K562 (cell line): ENCODE measurements around the gene HSPB6. TPM values are rescaled to one million over a fixed set of nuclear protein-coding genes. Genes with fewer than 3 reads are reported as not detected.
A peak's percentile ranks its signal among the peaks of the same experiment; 100 is the strongest.

Source experiments
- ADNP ChIP-seq: fragments of 200-800 bp; sonication (Bioruptor generic); IDR thresholded peaks from 2 replicates; pipeline ENCODE4 v1.6.1; 2016; ENCODE audit warnings: missing genetic modification characterization, missing compliant biosample characterization
- BRCA1 ChIP-seq, 2 experiments: fragments of 450-650 bp in 1 of 2; sonication (generic) in 1 of 2; formaldehyde crosslinking in 1 of 2; IDR thresholded peaks; 2 replicates each; pipeline versions ENCODE4 v1.5.0 to v1.6.1; 2017 to 2020; ENCODE audit warnings: mild to moderate bottlenecking in 1 of 2, missing genetic modification reagents in 1 of 2
- CHD1 ChIP-seq: fragments of 200-600 bp; sonication (generic); IDR thresholded peaks from one replicate; pipeline ENCODE4 v1.6.1; 2012; ENCODE audit warnings: mild to moderate bottlenecking, moderate library complexity, low read length, inconsistent platforms
- GABPB2 ChIP-seq: fragments of 250-450 bp; sonication (Bioruptor Pico); conservative IDR thresholded peaks from 2 replicates; pipeline ENCODE4 v1.5.1; 2021; ENCODE audit warnings: mild to moderate bottlenecking
- GTF2A2 ChIP-seq: IDR thresholded peaks from 2 replicates; pipeline ENCODE4 v1.6.1; 2016; ENCODE audit warnings: mild to moderate bottlenecking, missing genetic modification characterization, missing compliant biosample characterization
- KAT7 ChIP-seq: sonication (generic); formaldehyde crosslinking; IDR thresholded peaks from 2 replicates; pipeline ENCODE4 v1.8.0; 2022; ENCODE audit warnings: missing genetic modification reagents, mild to moderate bottlenecking, borderline replicate concordance
- KHSRP ChIP-seq: fragments of 450-650 bp; IDR thresholded peaks from 2 replicates; pipeline ENCODE4 v1.6.1; 2017
- NCOA6 ChIP-seq: fragments of 450-650 bp; IDR thresholded peaks from 2 replicates; pipeline ENCODE4 v1.6.1; 2017; ENCODE audit warnings: mild to moderate bottlenecking
- NFE2L1 ChIP-seq: fragments of 450-650 bp; IDR thresholded peaks from 2 replicates; pipeline ENCODE4 v1.6.1; 2016; ENCODE audit warnings: missing genetic modification characterization, low read depth, mild to moderate bottlenecking, missing compliant biosample characterization, moderate library complexity, borderline replicate concordance
- PHB ChIP-seq: fragments of 250-450 bp; sonication (Bioruptor Pico); IDR thresholded peaks from 2 replicates; pipeline ENCODE4 v1.5.0; 2021
- RBM25 ChIP-seq: fragments of 200-400 bp; formaldehyde crosslinking; IDR thresholded peaks from 2 replicates; pipeline ENCODE4 v1.6.1; 2018; ENCODE audit warnings: low read length, low read depth, moderate library complexity; ENCODE audit not compliant: severe bottlenecking
- SIN3B ChIP-seq: fragments of 450-650 bp; IDR thresholded peaks from 2 replicates; pipeline ENCODE4 v1.6.1; 2017; ENCODE audit warnings: low read depth, mild to moderate bottlenecking, moderate library complexity
- ZC3H11A ChIP-seq: IDR thresholded peaks from 2 replicates; pipeline ENCODE4 v1.6.1; 2012; ENCODE audit warnings: low read depth, low read length, improper control_type of control experiment
- ZNF507 ChIP-seq: conservative IDR thresholded peaks from 2 replicates; pipeline ENCODE4 v1.6.1; 2017; ENCODE audit warnings: missing genetic modification characterization, missing compliant biosample characterization
- polyA plus RNA-seq, 8 experiments: library from polyadenylated mRNA; depleted of rRNA in 4 of 8; stranded (reverse) in 5 of 8; unstranded in 3 of 8; fragments of >200 nt; fragmentation: Nextera tagmentation in 2 of 8; fragmentation: Illumina TruSeq in 1 of 8; extraction: Ambion mirVana in 2 of 8; extraction: Trizol in 1 of 8; gene quantifications; 2 replicates each; pipeline versions ENCODE4 v1.2.1 to v1.2.3, GENCODE V29; 2011 to 2014; ENCODE audit warnings: inconsistent platforms in 1 of 8, missing spikeins in 1 of 8
- total RNA-seq, 7 experiments: library from RNA; depleted of rRNA in 6 of 7; stranded (reverse); fragments of >200 nt in 6 of 7; fragmentation: Illumina TruSeq in 2 of 7; extraction: Trizol in 2 of 7; gene quantifications; 2 replicates each; pipeline versions ENCODE4 v1.2.1 to v1.2.3, GENCODE V29; 2011 to 2021; ENCODE audit warnings: low replicate concordance in 1 of 7
- TF ChIP-seq, protein P1 (sequence below): fragments of 250-450 bp; sonication (Bioruptor Pico); IDR thresholded peaks from 2 replicates; pipeline ENCODE4 v1.6.1; 2021; ENCODE audit warnings: mild to moderate bottlenecking
- TF ChIP-seq, protein P2 (sequence below): sonication (generic); formaldehyde crosslinking; IDR thresholded peaks from 2 replicates; pipeline ENCODE4 v1.5.0; 2020; ENCODE audit warnings: missing genetic modification reagents
- TF ChIP-seq, protein P3 (sequence below): fragments of 450-650 bp; IDR thresholded peaks from one replicate; pipeline ENCODE4 v1.6.1; 2018; ENCODE audit warnings: mild to moderate bottlenecking, moderate library complexity; ENCODE audit not compliant: partially characterized antibody
- TF ChIP-seq, protein P4 (sequence below): fragments of 450-650 bp; formaldehyde crosslinking; conservative IDR thresholded peaks from 2 replicates; pipeline ENCODE4 v1.4.0; 2022; ENCODE audit warnings: mild to moderate bottlenecking, missing genetic modification characterization
- TF ChIP-seq, protein P5 (sequence below): fragments of 250-450 bp; sonication (Bioruptor Pico); IDR thresholded peaks from 2 replicates; pipeline ENCODE4 v1.5.0; 2021; ENCODE audit warnings: mild to moderate bottlenecking, borderline replicate concordance
- TF ChIP-seq, protein P6 (sequence below): fragments of 250-450 bp; sonication (Bioruptor Pico); IDR thresholded peaks from 2 replicates; pipeline ENCODE4 v1.5.1; 2021; ENCODE audit warnings: mild to moderate bottlenecking

The HSPB6 gene
- total and polyA plus RNA-seq, 9 of the 15 experiments (the other 6 are each of a cell fraction or from before 2014, with no cell fraction given), result 0.55 TPM; not detected in 8

DNA sequence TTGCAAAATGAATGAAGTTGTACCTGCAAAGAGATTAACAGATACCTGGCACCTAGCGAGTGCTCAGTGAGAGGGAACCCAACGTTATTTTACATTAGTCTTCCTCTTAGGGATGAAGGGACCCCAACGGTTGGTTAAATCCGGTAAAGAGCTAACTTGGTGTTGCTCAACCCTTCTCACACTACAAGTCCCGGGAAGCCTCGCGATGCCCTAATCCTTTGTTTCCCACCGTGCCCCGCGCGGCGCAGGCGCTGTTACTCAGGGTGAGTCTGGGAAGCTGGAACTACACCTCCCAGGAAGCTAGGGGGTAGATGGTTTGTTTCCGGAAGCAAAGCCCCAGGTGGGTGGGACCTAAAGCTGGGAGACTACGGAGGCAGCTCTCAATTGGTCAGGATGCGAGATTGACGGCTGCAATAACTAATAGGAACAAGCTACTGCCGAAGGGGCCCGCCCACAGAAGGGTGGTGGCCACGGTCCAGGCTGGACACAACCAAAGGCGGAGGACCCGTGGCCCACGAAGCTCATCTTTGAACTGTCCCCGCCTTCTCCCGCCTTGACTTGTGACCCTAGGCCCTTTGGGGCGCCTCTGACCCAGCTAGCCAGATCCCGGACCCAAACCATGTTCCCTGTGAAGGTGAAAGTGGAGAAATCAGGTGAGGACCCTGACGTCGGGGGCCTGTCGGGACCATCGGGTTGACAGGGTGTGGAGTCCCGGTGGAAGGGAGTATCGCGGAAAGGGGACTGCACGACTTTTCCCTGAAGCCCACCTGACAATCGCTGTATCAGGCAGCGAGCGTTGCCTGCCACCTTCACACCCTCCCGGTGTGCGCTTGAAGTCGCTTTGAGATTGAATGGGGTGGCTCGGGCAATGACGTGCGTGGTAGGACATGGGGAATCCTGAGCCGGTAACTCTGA, 8.5 kb downstream of the HSPB6 start, which contains the start of gene LIN37 (continued):
- TF ChIP-seq, protein P1, sequence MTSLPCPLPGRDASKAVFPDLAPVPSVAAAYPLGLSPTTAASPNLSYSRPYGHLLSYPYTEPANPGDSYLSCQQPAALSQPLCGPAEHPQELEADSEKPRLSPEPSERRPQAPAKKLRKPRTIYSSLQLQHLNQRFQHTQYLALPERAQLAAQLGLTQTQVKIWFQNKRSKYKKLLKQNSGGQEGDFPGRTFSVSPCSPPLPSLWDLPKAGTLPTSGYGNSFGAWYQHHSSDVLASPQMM (CRISPR knock-in tag), result no peak
- TF ChIP-seq SIN3B (no peak), ADNP (no peak), NFE2L1 (tag) (no peak), GABPB2 (no peak), PHB (no peak), KAT7 (CRISPR knock-in tag) (no peak; the same call in 1 of the 2 replicates), ZC3H11A (no peak), KHSRP (no peak), CHD1 (peak; percentile 46), ZNF507 (tag) (no peak), RBM25 (peak; percentile 90), GTF2A2 (tag) (no peak), NCOA6 (no peak; the same call in 1 of the 2 replicates), BRCA1 (IDR thresholded peaks at IDR 0.05) (no peak), BRCA1 (CRISPR knock-in tag; IDR thresholded peaks at IDR 0.05) (no peak)
- TF ChIP-seq, protein P2, sequence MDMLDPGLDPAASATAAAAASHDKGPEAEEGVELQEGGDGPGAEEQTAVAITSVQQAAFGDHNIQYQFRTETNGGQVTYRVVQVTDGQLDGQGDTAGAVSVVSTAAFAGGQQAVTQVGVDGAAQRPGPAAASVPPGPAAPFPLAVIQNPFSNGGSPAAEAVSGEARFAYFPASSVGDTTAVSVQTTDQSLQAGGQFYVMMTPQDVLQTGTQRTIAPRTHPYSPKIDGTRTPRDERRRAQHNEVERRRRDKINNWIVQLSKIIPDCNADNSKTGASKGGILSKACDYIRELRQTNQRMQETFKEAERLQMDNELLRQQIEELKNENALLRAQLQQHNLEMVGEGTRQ (CRISPR knock-in tag), result no peak
- TF ChIP-seq, protein P3, sequence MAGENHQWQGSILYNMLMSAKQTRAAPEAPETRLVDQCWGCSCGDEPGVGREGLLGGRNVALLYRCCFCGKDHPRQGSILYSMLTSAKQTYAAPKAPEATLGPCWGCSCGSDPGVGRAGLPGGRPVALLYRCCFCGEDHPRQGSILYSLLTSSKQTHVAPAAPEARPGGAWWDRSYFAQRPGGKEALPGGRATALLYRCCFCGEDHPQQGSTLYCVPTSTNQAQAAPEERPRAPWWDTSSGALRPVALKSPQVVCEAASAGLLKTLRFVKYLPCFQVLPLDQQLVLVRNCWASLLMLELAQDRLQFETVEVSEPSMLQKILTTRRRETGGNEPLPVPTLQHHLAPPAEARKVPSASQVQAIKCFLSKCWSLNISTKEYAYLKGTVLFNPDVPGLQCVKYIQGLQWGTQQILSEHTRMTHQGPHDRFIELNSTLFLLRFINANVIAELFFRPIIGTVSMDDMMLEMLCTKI, result no peak
- TF ChIP-seq, protein P4, sequence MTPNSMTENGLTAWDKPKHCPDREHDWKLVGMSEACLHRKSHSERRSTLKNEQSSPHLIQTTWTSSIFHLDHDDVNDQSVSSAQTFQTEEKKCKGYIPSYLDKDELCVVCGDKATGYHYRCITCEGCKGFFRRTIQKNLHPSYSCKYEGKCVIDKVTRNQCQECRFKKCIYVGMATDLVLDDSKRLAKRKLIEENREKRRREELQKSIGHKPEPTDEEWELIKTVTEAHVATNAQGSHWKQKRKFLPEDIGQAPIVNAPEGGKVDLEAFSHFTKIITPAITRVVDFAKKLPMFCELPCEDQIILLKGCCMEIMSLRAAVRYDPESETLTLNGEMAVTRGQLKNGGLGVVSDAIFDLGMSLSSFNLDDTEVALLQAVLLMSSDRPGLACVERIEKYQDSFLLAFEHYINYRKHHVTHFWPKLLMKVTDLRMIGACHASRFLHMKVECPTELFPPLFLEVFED (CRISPR knock-in tag), result no peak
- TF ChIP-seq, protein P5, sequence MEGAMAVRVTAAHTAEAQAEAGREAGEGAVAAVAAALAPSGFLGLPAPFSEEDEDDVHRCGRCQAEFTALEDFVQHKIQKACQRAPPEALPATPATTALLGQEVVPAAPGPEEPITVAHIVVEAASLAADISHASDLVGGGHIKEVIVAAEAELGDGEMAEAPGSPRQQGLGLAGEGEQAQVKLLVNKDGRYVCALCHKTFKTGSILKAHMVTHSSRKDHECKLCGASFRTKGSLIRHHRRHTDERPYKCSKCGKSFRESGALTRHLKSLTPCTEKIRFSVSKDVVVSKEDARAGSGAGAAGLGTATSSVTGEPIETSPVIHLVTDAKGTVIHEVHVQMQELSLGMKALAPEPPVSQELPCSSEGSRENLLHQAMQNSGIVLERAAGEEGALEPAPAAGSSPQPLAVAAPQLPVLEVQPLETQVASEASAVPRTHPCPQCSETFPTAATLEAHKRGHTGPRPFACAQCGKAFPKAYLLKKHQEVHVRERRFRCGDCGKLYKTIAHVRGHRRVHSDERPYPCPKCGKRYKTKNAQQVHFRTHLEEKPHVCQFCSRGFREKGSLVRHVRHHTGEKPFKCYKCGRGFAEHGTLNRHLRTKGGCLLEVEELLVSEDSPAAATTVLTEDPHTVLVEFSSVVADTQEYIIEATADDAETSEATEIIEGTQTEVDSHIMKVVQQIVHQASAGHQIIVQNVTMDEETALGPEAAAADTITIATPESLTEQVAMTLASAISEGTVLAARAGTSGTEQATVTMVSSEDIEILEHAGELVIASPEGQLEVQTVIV (CRISPR knock-in tag), result no peak
- TF ChIP-seq, protein P6, sequence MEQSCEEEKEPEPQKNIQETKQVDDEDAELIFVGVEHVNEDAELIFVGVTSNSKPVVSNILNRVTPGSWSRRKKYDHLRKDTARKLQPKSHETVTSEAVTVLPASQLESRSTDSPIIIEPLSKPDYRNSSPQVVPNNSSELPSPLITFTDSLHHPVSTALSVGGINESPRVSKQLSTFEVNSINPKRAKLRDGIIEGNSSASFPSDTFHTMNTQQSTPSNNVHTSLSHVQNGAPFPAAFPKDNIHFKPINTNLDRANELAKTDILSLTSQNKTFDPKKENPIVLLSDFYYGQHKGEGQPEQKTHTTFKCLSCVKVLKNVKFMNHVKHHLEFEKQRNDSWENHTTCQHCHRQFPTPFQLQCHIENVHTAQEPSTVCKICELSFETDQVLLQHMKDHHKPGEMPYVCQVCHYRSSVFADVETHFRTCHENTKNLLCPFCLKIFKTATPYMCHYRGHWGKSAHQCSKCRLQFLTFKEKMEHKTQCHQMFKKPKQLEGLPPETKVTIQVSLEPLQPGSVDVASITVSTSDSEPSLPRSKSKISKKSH (CRISPR knock-in tag), result no peak
